NCI-H345 treated with DMSO at 0.1 percent for 48 hours (cell line): ENCODE results near the gene GCN1.

Source experiments
- DNase-seq: peaks from one replicate; lab custom pipeline; 2025; ENCODE audit not compliant: unreplicated experiment; lab: John Stamatoyannopoulos, UW

The GCN1 gene

GRCh38 chr12:120095331-120095730 lies 99.2 kb downstream of the GCN1 start:
- no peak for DNase-seq

GRCh38 chr12:120094485-120094884 lies 100.0 kb downstream of the GCN1 start:
- DNase-seq, result no peak

GRCh38 chr12:120093592-120094355 lies 100.7 kb downstream of the GCN1 start:
- no peak for DNase-seq

DNA sequence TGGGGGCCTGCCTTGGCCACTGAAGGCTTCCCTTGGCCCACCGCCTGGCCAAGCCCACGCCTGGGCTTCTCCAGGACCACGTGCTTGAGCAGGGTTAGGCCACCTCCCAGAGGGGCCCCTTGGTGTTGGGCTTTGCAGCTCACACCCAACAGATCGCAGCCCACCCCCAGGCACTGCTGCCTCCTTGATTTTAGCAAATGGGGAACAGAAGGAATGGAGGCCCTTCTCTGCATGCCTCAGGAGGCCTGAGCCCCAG lies 101.3 kb downstream of the GCN1 start:
- no peak for DNase-seq

GRCh38 chr12:120092551-120093335 lies 101.8 kb downstream of the GCN1 start:
- no peak for DNase-seq

DNA sequence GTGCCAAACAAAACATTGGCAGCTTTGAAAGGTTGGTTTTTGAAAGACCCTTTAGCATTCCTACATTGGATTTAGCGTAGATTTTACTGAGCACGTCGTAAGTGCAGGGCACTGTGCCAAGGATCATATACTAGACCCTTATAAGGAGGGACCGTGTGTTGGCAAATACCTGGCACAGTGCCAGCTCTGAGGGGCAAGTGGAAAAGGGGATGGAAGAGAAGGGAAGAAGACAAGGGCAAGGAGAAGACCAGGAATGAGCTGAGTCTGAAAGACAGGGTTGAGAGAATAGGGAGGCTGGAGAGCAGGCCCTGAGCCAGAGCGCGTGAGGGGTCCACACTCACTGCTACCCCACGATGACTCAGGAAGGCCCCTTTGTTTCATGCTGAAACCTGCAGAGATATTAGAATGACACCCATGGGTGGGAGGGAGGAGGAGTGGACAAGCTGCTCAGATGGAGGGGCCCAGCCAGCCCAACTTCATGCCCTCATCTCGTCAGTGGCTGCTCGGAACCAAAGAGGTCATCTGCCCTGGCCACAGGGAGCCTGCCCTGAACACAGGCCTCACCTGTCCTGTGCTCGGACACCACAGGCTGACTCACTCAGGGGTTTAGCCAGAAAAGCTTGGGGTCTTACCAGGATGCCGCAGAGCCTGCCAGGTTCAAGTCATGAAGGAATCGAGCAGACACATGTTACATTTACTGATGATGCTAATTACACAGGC lies 103.0 kb downstream of the GCN1 start:
- no peak for DNase-seq

- DNase-seq, result no peak
Measured at GRCh38 chr12:120090626-120091295, 103.8 kb downstream of the GCN1 start.

- DNase-seq, result no peak
Measured at GRCh38 chr12:120090206-120090605, 104.3 kb downstream of the GCN1 start.

DNA sequence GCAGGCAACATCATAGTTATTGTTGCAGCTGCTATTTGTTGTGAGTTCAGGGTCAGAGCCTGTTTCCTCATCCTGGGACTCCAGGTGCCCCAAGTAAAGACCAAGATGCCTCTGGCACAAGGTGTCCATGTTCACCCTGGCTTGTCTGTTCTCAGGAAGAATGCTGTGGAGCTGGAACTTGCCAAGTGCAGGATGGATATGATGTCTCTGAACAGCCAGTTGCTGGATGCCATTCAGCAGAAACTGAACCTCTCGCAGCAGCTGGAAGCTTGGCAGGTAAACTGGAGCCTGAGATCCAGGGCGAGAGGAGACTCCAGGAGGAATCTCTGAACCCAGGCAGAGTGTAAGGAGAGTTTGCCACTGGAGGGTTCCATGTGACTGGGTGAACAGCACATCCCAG lies 104.7 kb downstream of the GCN1 start:
- DNase-seq, result no peak

DNA sequence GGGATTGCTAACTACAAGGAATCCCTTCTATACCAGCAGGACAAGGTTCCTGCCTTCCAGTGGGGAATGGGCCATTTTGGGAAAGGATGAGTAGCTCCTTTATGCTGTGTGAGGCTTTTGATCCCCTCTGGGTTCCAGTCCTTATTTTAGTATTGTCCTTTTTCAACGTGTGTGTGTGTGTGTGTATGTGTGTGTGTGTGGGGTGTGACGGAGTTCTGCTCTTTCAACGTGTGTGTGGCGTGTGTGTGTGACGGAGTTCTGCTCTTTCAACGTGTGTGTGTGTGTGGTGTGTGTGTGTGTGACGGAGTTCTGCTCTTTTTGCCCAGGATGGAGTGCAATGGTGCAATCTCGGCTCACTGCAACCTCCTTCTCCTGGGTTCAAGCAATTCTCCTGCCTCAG lies 105.4 kb downstream of the GCN1 start:
- DNase-seq, result no peak

DNA sequence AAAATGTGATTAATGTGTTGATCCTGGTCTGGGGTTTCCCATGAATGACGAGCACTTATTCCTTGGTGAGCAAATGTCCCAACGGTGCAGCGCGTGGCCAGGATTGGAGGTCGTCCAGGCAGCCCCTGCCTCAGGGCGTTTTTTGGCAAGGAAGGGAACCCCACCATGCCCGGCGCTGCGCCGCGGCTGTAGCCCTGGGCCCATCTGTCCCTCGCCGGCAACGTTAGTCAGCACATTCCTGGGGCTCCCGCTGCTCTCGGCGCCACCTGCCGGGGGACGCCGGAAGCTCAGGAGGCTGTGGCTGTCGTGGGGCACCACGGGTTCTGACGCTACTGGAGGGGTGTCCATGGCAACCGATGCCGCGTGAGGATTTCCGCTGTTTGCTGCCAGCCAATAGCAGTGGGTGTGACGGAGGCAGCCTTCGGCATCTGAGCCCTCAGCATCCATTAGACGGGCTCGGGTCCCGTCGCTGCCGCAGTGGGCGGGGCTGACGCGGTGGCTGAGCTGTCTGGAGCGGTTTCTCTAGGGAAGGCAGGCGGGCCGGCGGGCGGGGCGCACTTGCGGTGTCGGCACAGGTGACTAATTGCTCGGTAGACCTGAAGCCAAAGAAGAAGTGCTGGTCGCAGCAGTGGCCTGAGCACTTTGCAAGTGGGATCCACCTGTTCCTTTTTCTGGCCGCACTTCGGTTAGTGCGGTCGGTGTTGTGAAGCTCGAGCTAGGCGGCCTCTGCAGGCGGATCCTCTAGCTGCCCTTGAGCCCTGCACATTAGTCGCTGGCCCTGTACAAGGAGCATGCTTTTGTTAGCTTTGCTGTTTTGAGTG lies 107.5 kb downstream of the GCN1 start:
- DNase-seq, result peak; percentile 97

- DNase-seq, result no peak
Measured at GRCh38 chr12:120085920-120086645, 108.4 kb downstream of the GCN1 start.

DNA sequence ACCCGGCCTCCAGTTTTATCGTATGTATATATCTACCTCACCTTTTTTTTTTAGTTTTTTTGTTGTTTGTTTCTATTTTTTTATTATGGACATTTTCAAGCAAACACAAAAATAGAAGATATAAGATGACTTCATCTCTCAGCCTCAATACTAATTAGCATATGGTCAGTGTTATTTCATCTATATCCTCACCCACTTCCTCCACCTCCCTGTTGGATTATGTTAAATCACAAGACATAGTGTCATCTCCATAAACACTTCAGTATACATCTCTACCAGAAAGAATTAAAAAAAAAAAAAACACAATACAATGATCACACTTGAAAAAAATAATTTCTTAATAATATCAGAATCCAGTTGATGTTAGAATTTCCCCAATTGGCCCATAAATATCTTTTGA lies 112.9 kb downstream of the GCN1 start:
- DNase-seq, result no peak

GRCh38 chr12:120079411-120080400 lies 114.8 kb downstream of the GCN1 start:
- DNase-seq, result no peak

DNA sequence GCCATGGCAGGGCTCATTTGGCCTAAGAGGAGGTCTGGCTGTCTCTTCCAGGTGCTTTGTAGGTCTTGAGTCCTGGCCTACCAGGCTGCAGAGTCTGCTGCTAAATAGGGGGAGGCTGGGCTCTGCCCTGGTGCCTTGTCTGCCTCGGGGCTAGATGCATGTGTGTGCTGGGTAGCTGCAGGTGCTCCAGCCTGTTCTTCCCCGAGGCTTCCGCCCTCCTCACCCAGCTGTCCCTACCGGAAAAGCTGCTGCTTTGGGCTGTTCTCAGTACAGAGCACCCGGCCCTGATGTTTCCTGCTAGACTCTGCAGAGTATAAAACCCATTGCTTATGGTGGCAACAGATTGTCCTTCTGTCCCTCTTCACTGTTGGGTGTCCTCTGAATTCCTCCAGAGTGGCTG lies 115.6 kb downstream of the GCN1 start:
- no peak for DNase-seq

- no peak for DNase-seq
Measured at GRCh38 chr12:120077260-120077659, 117.3 kb downstream of the GCN1 start.
